GM21528 (cell line): ENCODE measurements around the gene DHDDS.
A peak's percentile ranks its signal among the peaks of the same experiment; 100 is the strongest.
"Not testable (repeated sequence)": the region's sequence is repeated elsewhere in the genome, so short reads cannot be mapped to it uniquely, and the experiment has no call there.

Experiments
- ATAC-seq: cut with Tn5 transposase; IDR thresholded peaks from one replicate; pipeline ENCODE4 v1.9.1; 2021; ENCODE audit warnings: mild to moderate bottlenecking, moderate library complexity; ENCODE audit not compliant: unreplicated experiment, low FRiP score

Gene DHDDS

DNA sequence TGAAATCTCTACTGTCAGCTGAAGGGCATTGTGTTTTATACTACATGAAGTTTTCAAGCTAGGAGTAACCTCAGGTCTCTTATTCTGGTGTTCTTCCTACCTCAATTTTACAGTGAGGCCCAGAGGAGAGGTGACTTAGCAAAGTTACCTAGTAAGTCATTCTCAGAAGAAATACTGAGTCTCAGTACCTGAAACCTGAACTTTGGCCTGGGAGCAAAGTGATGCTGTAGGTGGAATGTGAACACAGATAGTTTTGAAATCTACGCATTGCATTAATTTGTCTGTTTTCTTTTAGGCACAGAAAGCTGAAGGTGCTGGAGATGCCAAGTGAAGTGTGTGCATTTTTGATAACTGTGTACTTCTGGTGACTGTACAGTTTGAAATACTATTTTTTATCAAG, 42.7 kb downstream of the DHDDS start:
- no peak for ATAC-seq

DNA sequence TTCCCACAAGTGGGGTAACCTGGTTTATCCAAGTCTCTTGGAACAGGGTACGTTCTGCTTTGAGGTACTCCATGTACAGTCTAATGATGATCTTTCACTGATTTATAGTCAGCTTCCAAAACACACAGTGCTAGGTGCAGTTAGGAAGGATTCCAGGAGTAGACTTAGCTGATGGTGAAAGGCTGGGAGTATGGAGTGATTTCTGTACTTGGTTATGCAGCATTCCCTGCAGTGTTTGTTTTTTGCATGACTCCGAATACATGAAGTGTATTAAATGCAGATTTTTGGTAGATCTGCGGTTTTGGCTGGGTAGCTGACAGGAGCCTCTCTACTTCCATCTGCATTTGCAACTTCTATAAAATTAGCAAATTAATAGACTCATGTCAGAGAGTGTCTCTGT, 43.9 kb downstream of the DHDDS start:
- ATAC-seq, result no peak

DNA sequence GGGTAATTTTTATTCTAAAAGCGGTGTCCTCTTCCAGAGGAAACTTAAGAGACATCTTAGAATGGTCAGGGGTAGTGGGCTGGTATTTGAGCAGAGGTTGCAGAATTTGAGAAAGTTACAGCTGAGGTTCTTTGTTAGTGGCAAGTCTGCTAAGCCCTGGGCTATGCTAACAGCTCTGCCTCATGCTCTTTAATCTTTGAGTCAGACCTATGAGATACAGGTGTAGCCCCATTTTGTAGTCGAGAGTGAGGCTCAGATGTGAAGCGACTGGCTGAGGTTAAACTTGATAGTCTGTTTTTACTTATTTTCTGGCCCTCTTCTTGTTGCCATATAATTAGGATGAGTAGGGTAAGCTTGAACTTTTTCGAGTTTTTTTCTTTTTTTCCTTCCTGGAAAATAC, 44.8 kb downstream of the DHDDS start:
- no peak for ATAC-seq

DNA sequence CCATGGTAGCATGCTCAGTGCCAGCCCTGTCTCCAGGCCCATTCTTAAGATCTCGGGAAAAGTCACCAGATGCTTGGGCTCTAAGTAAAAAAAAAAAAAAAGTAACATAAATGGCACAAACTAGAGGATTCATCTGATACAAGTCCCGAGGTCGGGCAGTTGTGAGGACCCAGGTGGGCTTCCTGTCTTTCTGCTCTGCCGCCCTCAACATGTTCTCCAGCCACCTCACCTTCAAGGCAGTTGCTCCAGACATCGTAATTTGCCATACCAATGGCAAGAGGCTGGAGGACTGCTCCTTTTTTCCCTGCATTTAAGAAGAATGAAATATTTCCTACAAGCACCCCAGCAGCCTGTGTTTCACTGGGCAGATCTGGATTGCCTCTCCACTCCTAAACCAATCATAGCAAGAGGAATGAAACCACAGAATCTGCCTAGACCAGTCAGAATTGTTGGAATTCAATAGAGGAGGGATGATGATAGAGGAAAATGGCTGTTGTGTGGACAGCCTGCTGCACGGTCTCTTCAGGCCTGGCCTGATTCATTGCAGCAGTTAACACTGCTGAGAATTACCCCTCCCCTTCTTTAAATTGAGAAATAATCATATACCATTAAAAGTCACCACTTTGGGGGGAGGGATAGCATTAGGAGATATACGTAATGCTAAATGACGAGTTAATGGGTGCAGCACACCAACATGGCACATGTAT, 45.5 kb downstream of the DHDDS start:
- no peak for ATAC-seq

GRCh38 chr1:26478159-26478558, 46.0 kb downstream of the DHDDS start:
- no peak for ATAC-seq

DNA sequence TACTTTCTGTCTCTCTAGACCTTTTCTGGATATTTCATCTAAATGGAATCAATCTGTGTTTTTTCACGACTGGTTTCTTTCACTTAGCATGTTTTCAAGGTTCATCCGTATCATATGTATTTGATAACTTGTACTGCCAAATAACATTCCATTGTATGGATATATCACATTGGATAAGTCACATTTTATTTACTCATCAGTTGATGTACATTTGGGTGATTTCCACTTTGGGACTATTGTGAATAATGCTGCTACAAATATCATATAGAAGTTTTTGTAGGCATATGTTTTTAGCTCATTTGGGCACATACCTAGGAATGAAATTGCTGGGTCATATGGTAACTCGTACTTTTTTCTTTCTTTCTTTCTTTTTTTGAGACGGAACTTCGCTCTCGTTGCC, 46.9 kb downstream of the DHDDS start:
- ATAC-seq, result no peak

DNA sequence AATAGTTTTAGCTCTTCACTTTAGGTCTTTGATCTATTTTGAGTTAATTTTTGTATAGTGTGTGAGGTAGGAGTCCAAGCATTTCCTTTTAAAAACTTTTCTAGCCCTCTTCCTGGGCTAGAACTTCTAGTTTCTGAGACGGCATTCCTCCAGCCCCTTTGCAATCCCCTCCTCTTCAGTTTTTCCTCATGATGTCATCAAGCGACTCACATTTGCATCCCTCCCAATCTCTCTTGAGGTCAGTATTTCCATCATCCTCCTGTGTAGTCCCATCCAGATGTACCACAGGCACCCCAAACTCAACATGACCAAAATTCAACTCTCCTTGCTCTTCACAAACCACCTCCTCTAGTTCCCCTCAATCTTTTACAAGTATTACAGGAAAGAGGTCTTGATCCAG, 50.8 kb downstream of the DHDDS start:
- no peak for ATAC-seq

DNA sequence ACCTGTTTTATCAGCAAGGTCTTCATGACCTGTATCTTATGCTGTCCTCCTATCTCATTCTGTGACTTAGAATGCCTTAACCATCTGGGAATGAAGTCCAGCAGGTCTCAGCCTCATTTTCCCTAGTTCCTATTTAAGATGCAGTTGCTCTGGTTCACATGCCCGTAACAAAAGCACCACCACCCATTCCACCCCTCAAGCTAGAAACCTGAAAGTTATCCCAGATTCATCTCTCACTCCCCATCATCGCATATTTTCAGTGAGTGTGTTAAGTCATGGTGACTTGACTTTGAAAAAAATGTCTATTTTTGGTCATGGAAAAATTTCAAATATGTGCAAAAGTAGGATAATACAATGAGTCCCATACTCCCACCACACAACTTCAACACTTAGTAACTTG, 51.9 kb downstream of the DHDDS start:
- ATAC-seq, result no peak

DNA sequence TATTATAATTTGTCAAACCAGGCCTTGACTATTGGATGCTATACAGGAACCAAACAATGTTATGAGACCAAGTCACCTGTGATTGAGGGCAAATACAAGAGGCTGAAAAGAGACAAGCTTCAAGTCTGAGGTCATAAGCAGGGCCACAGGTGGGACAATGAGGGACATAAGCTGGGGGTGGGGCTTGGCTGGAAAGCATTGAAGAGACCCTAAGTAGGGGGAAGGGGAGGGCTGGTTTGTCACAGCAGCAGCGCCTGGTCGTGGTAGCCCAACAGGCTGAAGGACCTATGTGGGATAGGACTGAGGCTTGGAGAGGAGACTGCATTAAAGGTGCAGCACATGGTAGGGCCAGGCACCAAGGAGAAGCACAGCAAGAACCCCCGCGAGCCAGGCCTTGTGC, 58.0 kb downstream of the DHDDS start:
- no peak for ATAC-seq

DNA sequence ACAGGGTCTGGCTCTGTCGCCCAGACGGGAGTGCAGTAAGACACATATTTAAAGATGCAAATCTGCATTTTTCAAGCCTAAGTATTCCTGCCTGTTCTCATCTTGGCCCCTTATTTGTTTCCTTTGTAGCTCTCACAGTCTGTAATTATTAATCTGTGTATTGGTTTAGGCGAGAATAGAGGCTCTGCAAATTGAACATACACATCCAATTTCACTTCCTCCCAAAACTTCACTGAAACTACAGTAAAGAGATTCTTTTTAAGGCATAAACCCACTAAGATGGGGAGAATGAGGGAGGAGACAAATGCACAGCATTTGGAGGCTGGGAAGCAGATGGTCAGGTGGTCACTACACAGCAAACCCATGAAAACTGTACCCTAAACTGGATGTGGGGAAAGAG, 61.1 kb downstream of the DHDDS start:
- no peak for ATAC-seq

DNA sequence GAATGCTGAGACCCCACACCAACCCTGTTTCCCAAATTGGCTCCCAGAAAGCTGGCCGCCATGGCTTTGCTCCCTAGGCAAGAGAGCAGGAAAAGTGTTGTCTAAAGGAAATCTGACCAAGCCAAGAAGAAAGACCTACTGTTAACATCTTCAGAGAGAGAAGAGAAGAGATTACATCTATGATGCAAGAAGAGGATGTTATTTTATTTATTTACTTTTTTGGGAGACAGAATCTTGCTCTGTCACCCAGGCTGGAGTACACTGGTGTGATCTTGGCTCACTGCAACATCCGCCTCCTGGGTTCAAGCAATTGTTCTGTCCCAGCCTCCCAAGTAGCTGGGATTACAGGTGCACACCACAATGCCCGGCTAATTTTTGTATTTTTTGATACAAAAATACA, 61.8 kb downstream of the DHDDS start:
- no peak for ATAC-seq

DNA sequence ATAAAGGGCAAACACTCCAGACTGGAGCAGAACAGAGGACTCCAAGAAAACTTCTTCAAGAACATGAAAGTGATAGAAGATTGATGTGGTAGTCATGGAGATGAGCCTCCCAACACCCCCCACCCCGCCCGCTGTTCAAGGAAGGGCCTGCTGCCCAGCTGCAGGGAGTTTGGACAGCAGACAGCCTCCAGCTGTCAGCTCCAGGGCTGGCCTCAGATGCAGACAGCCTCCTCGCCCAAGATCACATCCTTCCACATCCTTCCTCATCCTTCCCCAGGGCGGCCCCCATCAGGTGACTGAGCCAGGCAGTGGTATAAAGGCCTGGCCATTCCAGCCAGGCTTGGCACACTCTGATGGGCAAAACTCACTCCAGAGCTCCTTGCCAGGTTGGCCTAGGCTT, 64.7 kb downstream of the DHDDS start:
- no peak for ATAC-seq

DNA sequence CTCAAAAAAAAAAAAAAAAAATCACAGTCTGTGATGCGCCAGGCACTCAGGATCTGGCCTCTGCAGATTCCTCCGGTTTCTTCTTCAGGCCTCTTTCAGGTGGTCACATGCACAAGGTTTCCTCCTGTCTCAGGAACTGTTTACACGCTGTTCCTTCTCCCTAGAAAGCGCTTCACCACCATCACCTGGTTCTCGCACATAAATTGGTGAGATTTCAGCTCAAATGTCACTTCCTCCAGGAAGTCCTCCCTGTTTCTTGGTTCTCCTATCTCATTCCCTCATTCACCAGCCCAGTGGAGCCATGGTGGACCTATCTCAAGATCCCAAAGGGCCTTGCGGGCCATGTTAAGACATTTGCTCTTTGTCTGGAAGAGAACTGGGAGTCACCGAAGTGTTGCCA, 66.8 kb downstream of the DHDDS start:
- no peak for ATAC-seq

DNA sequence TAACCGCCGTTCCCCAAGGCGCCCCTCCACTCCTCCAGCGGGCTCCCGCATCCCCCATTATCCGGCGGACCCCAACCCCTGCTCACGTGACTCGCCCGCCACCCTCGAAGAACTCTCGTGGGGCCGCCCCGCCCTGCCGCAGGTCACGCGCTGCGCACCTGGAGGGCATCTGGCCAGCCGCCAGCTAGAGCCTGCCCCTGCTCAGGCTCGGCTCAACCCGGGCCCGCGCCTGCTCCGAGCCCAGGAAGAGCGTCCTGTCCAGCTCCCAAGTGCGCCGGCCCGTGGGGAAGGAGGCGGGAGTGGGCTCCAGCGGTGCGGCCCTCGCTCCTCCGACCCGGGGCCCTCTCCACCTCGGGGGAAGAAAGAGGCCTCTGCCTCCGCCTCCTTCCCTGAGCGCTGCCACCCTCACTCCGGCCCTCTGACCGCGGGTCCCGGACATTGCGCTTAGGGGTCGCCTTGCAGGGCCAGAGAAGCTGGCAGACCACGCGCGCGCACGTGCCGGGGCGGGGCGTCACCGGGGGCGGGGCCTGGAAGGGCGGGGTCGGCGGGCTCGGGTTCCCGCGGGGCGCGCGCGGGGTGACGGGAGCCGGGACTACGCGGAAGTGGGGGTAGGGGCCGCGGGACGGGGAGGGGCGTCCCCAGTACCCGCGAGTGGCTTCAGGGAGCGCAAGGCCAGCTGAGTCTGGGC, 68.5 kb downstream of the DHDDS start:
- peak; percentile 79 for ATAC-seq

GRCh38 chr1:26510711-26511110, 78.6 kb downstream of the DHDDS start:
- not testable (repeated sequence) for ATAC-seq

GRCh38 chr1:26515836-26516235, 83.7 kb downstream of the DHDDS start:
- not testable (repeated sequence) for ATAC-seq

- no peak for ATAC-seq
Measured at GRCh38 chr1:26516987-26517765, 85.1 kb downstream of the DHDDS start.

GRCh38 chr1:26517766-26518049, 85.6 kb downstream of the DHDDS start:
- no peak for ATAC-seq

DNA sequence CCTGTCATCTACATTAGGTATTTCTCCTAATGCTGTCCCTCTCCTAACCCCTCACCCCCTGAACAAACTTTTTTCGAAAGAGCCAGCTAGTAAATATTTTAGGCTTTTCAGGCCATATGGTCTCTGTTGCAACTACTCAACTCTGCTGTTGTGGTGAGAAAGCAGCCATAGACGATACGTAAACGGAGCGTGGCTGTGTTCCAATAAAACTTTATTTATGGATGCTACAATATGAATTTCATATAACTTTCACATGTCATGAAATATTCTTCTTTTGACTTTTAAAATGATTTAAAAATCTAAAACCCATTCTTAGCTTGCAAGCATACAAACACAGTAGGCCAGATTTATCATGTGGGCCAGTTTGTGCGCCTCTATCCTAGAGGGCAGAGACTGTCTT, 86.2 kb downstream of the DHDDS start:
- no peak for ATAC-seq

GRCh38 chr1:26520339-26520738, 88.2 kb downstream of the DHDDS start:
- ATAC-seq, result no peak
